B cell (primary cell): ENCODE measurements around the gene LYPD1. TPM values are rescaled to one million over a fixed set of nuclear protein-coding genes. Genes with fewer than 3 reads are reported as not detected.

Experiments used
- ATAC-seq: fragments of 200-7000 bp; cut with Tn5 transposase; one replicate; pipeline ENCODE4 v1.10.0; 2021; ENCODE audit warnings: low read depth, mild to moderate bottlenecking, moderate number of reproducible peaks, moderate library complexity
- CTCF ChIA-PET: fragments of 350-600 bp; sonication (Branson Sonifier 250); formaldehyde crosslinking; loops from one replicate; lab custom pipeline; 2021; ENCODE audit warnings: antibody characterized with exemption, inconsistent platforms; lab: Charles Lee
- POLR2A ChIA-PET: fragments of 350-600 bp; sonication (Branson Sonifier 250); formaldehyde crosslinking; loops from one replicate; lab custom pipeline; 2021; ENCODE audit warnings: antibody characterized with exemption; lab: Charles Lee
- DNase-seq: peaks from one replicate; pipeline ENCODE4 v3.0.0; 2013
- H2AFZ ChIP-seq: 2 replicates; pipeline ENCODE4 v1.6.1; 2012; ENCODE audit warnings: mild to moderate bottlenecking, low read depth, low read length; ENCODE audit not compliant: insufficient read depth, poor library complexity, severe bottlenecking
- H3K27ac ChIP-seq, 2 donors: 1 replicate in 1 of 2; 2 replicates in 1 of 2; pipeline ENCODE4 v1.5.1; 2012 to 2013; ENCODE audit warnings: low read length in 2 of 2, mild to moderate bottlenecking in 2 of 2, moderate library complexity in 1 of 2
- H3K27me3 ChIP-seq, 4 experiments: fragments of 200-600 bp in 1 of 4; sonication (generic) in 1 of 4; replicated peaks in 1 of 4; 1 replicate in 2 of 4; 2 replicates in 2 of 4; pipeline versions ENCODE4 v1.6.1 to v1.7.0; 2013 to 2016; ENCODE audit warnings: low read length in 3 of 4, mild to moderate bottlenecking in 2 of 4, mixed read lengths in 1 of 4, moderate library complexity in 1 of 4; ENCODE audit not compliant: insufficient read depth in 4 of 4, control insufficient read depth in 3 of 4; ENCODE audit errors: control extremely low read depth in 1 of 4
- H3K36me3 ChIP-seq, 2 experiments: replicated peaks in 1 of 2; 1 replicate in 1 of 2; 2 replicates in 1 of 2; pipeline versions ENCODE4 v1.6.1 to v1.7.1; 2013; ENCODE audit warnings: low read length in 1 of 2; ENCODE audit not compliant: insufficient read depth in 2 of 2, control insufficient read depth in 1 of 2; ENCODE audit errors: control extremely low read depth in 1 of 2, extremely low read depth in 1 of 2
- H3K4me1 ChIP-seq, 2 donors: fragments of 200-600 bp in 1 of 2; sonication (generic) in 1 of 2; 1 replicate in 1 of 2; 2 replicates in 1 of 2; pipeline versions ENCODE4 v1.5.1 to v1.6.1; 2013 to 2017; ENCODE audit warnings: low read length in 2 of 2; ENCODE audit not compliant: control insufficient read depth in 2 of 2, insufficient read depth in 2 of 2
- H3K4me2 ChIP-seq: replicated peaks from 2 replicates; pipeline ENCODE3; 2012; ENCODE audit warnings: mild to moderate bottlenecking, low read depth, low read length; ENCODE audit not compliant: poor library complexity, severe bottlenecking
- H3K4me3 ChIP-seq, 5 experiments: fragments of 200-600 bp in 1 of 5; sonication (generic) in 1 of 5; 1 replicate in 3 of 5; 2 replicates in 2 of 5; pipeline versions ENCODE4 v1.5.1 to v1.7.0; 2011 to 2016; ENCODE audit warnings: low read length in 4 of 5, mild to moderate bottlenecking in 4 of 5, low read depth in 2 of 5, control low read depth in 1 of 5, moderate library complexity in 1 of 5; ENCODE audit not compliant: insufficient read depth in 1 of 5; ENCODE audit errors: control extremely low read depth in 1 of 5, extremely low read depth in 1 of 5
- H3K79me2 ChIP-seq: fragments of 200-600 bp; sonication (generic); one replicate; pipeline ENCODE4 v1.6.0; 2016; ENCODE audit warnings: low read length; ENCODE audit not compliant: control insufficient read depth, insufficient read depth
- H3K9ac ChIP-seq: fragments of 200-600 bp; sonication (generic); 2 replicates; pipeline ENCODE4 v1.6.1; 2017; ENCODE audit warnings: mild to moderate bottlenecking, low read length, moderate library complexity
- H3K9me3 ChIP-seq, 3 donors: one replicate each; pipeline versions ENCODE4 v1.6.1 to v1.7.1; 2013; ENCODE audit warnings: low read length in 2 of 3; ENCODE audit not compliant: control insufficient read depth in 2 of 3, insufficient read depth in 1 of 3; ENCODE audit errors: control extremely low read depth in 1 of 3
- H4K20me1 ChIP-seq: 2 replicates; pipeline ENCODE4 v1.6.0; 2012; ENCODE audit warnings: mild to moderate bottlenecking, low read length; ENCODE audit not compliant: insufficient read depth, control insufficient read depth, poor library complexity, severe bottlenecking
- H3K27ac Mint-ChIP-seq: one replicate; pipeline ENCODE4 v1.8.0; 2021; ENCODE audit warnings: mixed read lengths
- H3K27me3 Mint-ChIP-seq: one replicate; pipeline ENCODE4 v1.8.0; 2021; ENCODE audit warnings: mixed read lengths
- H3K4me1 Mint-ChIP-seq: one replicate; pipeline ENCODE4 v1.8.0; 2021; ENCODE audit warnings: mixed read lengths
- H3K4me3 Mint-ChIP-seq: one replicate; pipeline ENCODE4 v1.8.0; 2021; ENCODE audit warnings: mixed read lengths
- H3K9me3 Mint-ChIP-seq: one replicate; pipeline ENCODE4 v1.8.0; 2022; ENCODE audit warnings: mixed read lengths; ENCODE audit not compliant: insufficient read depth
- CTCF ChIP-seq: fragments of 200-600 bp; IDR thresholded peaks from one replicate; pipeline ENCODE4 v1.8.0; 2022; ENCODE audit warnings: antibody characterized with exemption, mild to moderate bottlenecking
- EZH2 ChIP-seq: IDR thresholded peaks from 2 replicates; pipeline ENCODE4 v1.6.1; 2012; ENCODE audit warnings: borderline replicate concordance, low read depth, mild to moderate bottlenecking, moderate library complexity, low read length; ENCODE audit not compliant: insufficient read depth, poor library complexity, severe bottlenecking
- WGBS: methylation state at CpG from one replicate; pipeline ENCODE4 v1.1.5; 2013; ENCODE audit warnings: missing lambda C conversion rate; ENCODE audit not compliant: insufficient coverage; 5-methylcytosine and 5-hydroxymethylcytosine counted together
- intact Hi-C: fragments of 100-400 bp; cut with micrococcal nuclease; formaldehyde crosslinking; loops from one replicate; pipeline ENCODE4 v1.10.0; 2022
- polyA plus RNA-seq: library from polyadenylated mRNA; depleted of rRNA; stranded (reverse); fragments of >200 nt; gene quantifications from 2 replicates; pipeline ENCODE4 v1.2.3, GENCODE V29; 2012
- total RNA-seq, 2 donors: library from RNA; stranded (reverse); fragments of 120-200 nt in 1 of 2; gene quantifications; 1 replicate in 1 of 2; 2 replicates in 1 of 2; pipeline versions ENCODE4 v1.2.3 to v1.2.4, GENCODE V29; 2013 to 2022

LYPD1 gene
- total and polyA plus RNA-seq, 2 donors (not counting 1 experiment from before 2014, with no cell fraction given): 0.07 TPM; not detected in 1

DNA sequence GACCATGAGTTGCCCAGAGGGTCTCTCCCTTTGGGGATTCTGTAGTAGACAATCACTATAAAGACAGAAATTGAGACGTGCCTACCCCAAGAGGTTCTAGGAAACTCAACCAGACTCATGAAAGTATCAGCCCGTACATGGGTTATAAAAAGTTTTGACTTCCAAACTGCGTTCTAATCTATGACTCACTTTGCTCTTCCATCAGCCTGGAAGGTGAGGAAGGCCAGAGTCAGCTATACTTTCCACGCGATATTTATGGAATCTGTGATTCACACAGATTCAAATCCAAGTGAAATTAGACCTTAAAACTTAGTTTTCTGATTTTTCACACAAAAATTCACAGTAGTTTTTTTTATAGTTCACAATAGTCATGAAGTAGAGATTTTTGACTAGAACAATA is 7.7 kb upstream of the LYPD1 start:
- Histone ChIP-seq H3K9me3 (no peaks in the 10 kb centered on the region), H2AFZ (no peak overlapping the region), H3K4me3 (no peak overlapping the region), H3K4me1 (no peaks in the 10 kb centered on the region), H3K4me2 (no peak overlapping the region), H3K27ac (no peak overlapping the region), H3K79me2 (no peaks in the 10 kb centered on the region), H3K9ac (no peak overlapping the region), H3K36me3 (no peaks in the 10 kb centered on the region), H4K20me1 (no peaks in the 10 kb centered on the region), H3K27me3 (peaks cover 0 to 7% (median 0%) of the 10 kb centered on the region in 4 experiments)
- DNase-seq (no peak), ATAC-seq (no peak)
- H3K4me1 Mint-ChIP-seq: no peaks in the 10 kb centered on the region
- no peak for TF ChIP-seq EZH2
- no peak for TF ChIP-seq CTCF
- no peak overlapping the region for H3K27ac Mint-ChIP-seq
- CTCF ChIA-PET: interaction anchor here (1.0 kb wide), 1 partner anchor 9 kb away, joined by 3 read pairs; no protein-coding TSS in a partner anchor
- no CpG with 5 or more reads among the region's 5 CpGs for WGBS
- H3K9me3 Mint-ChIP-seq: no peaks in the 10 kb centered on the region
- H3K4me3 Mint-ChIP-seq: no peak overlapping the region
- intact Hi-C loops: no loop called here
- POLR2A ChIA-PET: no interaction called here
- peaks cover 19% of the 10 kb centered on the region for H3K27me3 Mint-ChIP-seq

- no peaks in the 10 kb centered on the region for H3K79me2 ChIP-seq
- no peaks in the 10 kb centered on the region for H3K4me1 Mint-ChIP-seq
- no peak overlapping the region for H3K4me3 ChIP-seq
- TF ChIP-seq EZH2: no peak
- no peak for TF ChIP-seq CTCF
- no CpG with 5 or more reads among the region's 2 CpGs for WGBS
- no peak overlapping the region for H3K27ac ChIP-seq
- H3K9ac ChIP-seq: no peak overlapping the region
- DNase-seq: no peak
- intact Hi-C loops: no loop called here
- no peak overlapping the region for H3K27ac Mint-ChIP-seq
- no peak overlapping the region for H3K4me2 ChIP-seq
- H4K20me1 ChIP-seq: no peaks in the 10 kb centered on the region
- POLR2A ChIA-PET: no interaction called here
- no peak for ATAC-seq
- no peaks in the 10 kb centered on the region for H3K9me3 ChIP-seq
- H3K4me3 Mint-ChIP-seq: no peak overlapping the region
- H3K27me3 ChIP-seq: peaks cover 0 to 9% (median 0%) of the 10 kb centered on the region in 4 experiments
- H2AFZ ChIP-seq: no peak overlapping the region
- H3K36me3 ChIP-seq: no peaks in the 10 kb centered on the region
- no peaks in the 10 kb centered on the region for H3K4me1 ChIP-seq
- CTCF ChIA-PET: interaction anchor here (1.0 kb wide), 1 partner anchor 130 kb away, joined by 3 read pairs; no protein-coding TSS in a partner anchor
- no peaks in the 10 kb centered on the region for H3K9me3 Mint-ChIP-seq
- H3K27me3 Mint-ChIP-seq: peaks cover 23% of the 10 kb centered on the region
These were observed 7.0 kb upstream of the LYPD1 start for GRCh38 chr2:132676999-132677398.
